Sigmoid colon (tissue), 7 donors: Measurements from ENCODE around the gene CRYBB1. TPM values are rescaled to one million over a fixed set of nuclear protein-coding genes. Genes with fewer than 3 reads are reported as not detected.

Source experiments
- DNase-seq: peaks from one replicate; pipeline ENCODE4 v3.0.0-alpha.2; 2019
- H3K27ac ChIP-seq, 4 donors: fragments of 200-600 bp; sonication (generic); one replicate each; pipeline ENCODE4 v1.5.1; 2016 to 2019; ENCODE audit warnings: mild to moderate bottlenecking in 1 of 4
- H3K27me3 ChIP-seq, 3 donors: fragments of 200-600 bp; sonication (generic); one replicate each; pipeline ENCODE4 v1.5.1; 2019; ENCODE audit warnings: mild to moderate bottlenecking in 1 of 3
- H3K36me3 ChIP-seq, 4 donors: fragments of 200-600 bp; sonication (generic); one replicate each; pipeline ENCODE4 v1.5.1; 2016 to 2019
- H3K4me1 ChIP-seq, 4 donors: fragments of 200-600 bp; sonication (generic); one replicate each; pipeline ENCODE4 v1.5.1; 2017 to 2019
- H3K4me3 ChIP-seq, 4 donors: fragments of 200-600 bp; sonication (generic); one replicate each; pipeline ENCODE4 v1.5.1; 2017 to 2019; ENCODE audit warnings: mild to moderate bottlenecking in 2 of 4, moderate library complexity in 1 of 4
- H3K9me3 ChIP-seq, 4 donors: fragments of 200-600 bp in 3 of 4; sonication (generic) in 3 of 4; one replicate each; pipeline versions ENCODE4 v1.5.1 to v1.6.1; 2013 to 2019
- CTCF ChIP-seq, 4 experiments: fragments of 450-650 bp in 3 of 4; fragments of 200-600 bp in 1 of 4; IDR thresholded peaks; one replicate each; pipeline ENCODE4 v1.5.1; 2016 to 2019; ENCODE audit warnings: antibody characterized with exemption in 4 of 4, mild to moderate bottlenecking in 3 of 4, moderate library complexity in 2 of 4
- EP300 ChIP-seq, 4 donors: sonication (generic); formaldehyde crosslinking; IDR thresholded peaks; one replicate each; pipeline ENCODE4 v1.6.1; 2017; ENCODE audit warnings: antibody characterized with exemption in 4 of 4
- POLR2A ChIP-seq, 2 donors: fragments of 450-650 bp; IDR thresholded peaks; one replicate each; pipeline ENCODE4 v1.6.1; 2016; ENCODE audit warnings: antibody characterized with exemption in 2 of 2, mild to moderate bottlenecking in 2 of 2, moderate library complexity in 2 of 2
- POLR2AphosphoS5 ChIP-seq, 4 donors: sonication (generic); formaldehyde crosslinking; IDR thresholded peaks; one replicate each; pipeline ENCODE4 v1.6.1; 2017; ENCODE audit warnings: antibody characterized with exemption in 4 of 4
- WGBS, 2 donors: extraction: QIAGEN DNeasy Blood & Tissue Kit; methylation state at CpG; one replicate each; pipeline ENCODE4 v1.1.7; 2013; 5-methylcytosine and 5-hydroxymethylcytosine counted together
- intact Hi-C: fragments of 100-400 bp; cut with DNase I; formaldehyde crosslinking; loops from one replicate; pipeline ENCODE4 v1.15.1; 2023
- polyA plus RNA-seq, 3 donors: library from polyadenylated mRNA; stranded (reverse); fragments of 200-250 nt; gene quantifications; one replicate each; pipeline ENCODE4 v1.2.3, GENCODE V29; 2013
- total RNA-seq, 4 donors: library from RNA; depleted of rRNA; stranded (reverse); fragments of >200 nt; gene quantifications; one replicate each; pipeline ENCODE4 v1.1.0, GENCODE V29; 2016
- donor health status: healthy with polysubstance abuse.
- donor health status: Bipolar disorder and iron deficiency.
- donor health status: healthy.

The CRYBB1 gene
- total and polyA plus RNA-seq, 7 donors: 0.47 to 3.0 (median 1.3) TPM; not detected in 3

- no peak for DNase-seq
- H3K4me1 ChIP-seq: peaks cover 0 to 8% (median 2%) of the 10 kb centered on the region in 4 donors
- intact Hi-C loops: no loop called here
- no peak overlapping the region for H3K27ac ChIP-seq
- peaks cover 0 to 50% (median 11%) of the 10 kb centered on the region in 3 donors for H3K27me3 ChIP-seq
- H3K36me3 ChIP-seq: no peaks in the 10 kb centered on the region
- H3K4me3 ChIP-seq: no peak overlapping the region
- no peak for TF ChIP-seq EP300 (IDR thresholded peaks at IDR 0.05)
- TF ChIP-seq CTCF (IDR thresholded peaks at IDR 0.05): no peak
- TF ChIP-seq POLR2AphosphoS5 (IDR thresholded peaks at IDR 0.05): no peak
- TF ChIP-seq POLR2A (IDR thresholded peaks at IDR 0.05): no peak
- no peaks in the 10 kb centered on the region for H3K9me3 ChIP-seq
- 18 to 19% methylated on average over 17 of the region's 17 CpGs for WGBS, 2 donors
Measured at GRCh38 chr22:26648011-26648497, 30.2 kb upstream of the CRYBB1 start.

- 55 to 66% methylated on average over 5 of the region's 5 CpGs for WGBS, 2 donors
- intact Hi-C loops: no loop called here
- H3K36me3 ChIP-seq: no peaks in the 10 kb centered on the region
- peaks cover 0 to 54% (median 11%) of the 10 kb centered on the region in 3 donors for H3K27me3 ChIP-seq
- H3K4me3 ChIP-seq: no peak overlapping the region
- no peak for DNase-seq
- H3K27ac ChIP-seq: no peak overlapping the region
- TF ChIP-seq CTCF (IDR thresholded peaks at IDR 0.05): no peak
- H3K9me3 ChIP-seq: no peaks in the 10 kb centered on the region
- peaks cover 0 to 8% (median 2%) of the 10 kb centered on the region in 4 donors for H3K4me1 ChIP-seq
Measured at GRCh38 chr22:26646158-26646557, 28.3 kb upstream of the CRYBB1 start.

GRCh38 chr22:26643418-26644100, 25.7 kb upstream of the CRYBB1 start:
- Histone ChIP-seq H3K27ac (no peak overlapping the region), H3K36me3 (no peaks in the 10 kb centered on the region), H3K4me1 (peaks cover 0 to 8% (median 2%) of the 10 kb centered on the region in 4 donors), H3K27me3 (peaks cover 0 to 65% (median 18%) of the 10 kb centered on the region in 3 donors), H3K9me3 (no peaks in the 10 kb centered on the region), H3K4me3 (no peak overlapping the region)
- 89 to 91% methylated on average over 15 of the region's 15 CpGs for WGBS, 2 donors
- no peak for DNase-seq
- intact Hi-C loops: no loop called here
- TF ChIP-seq POLR2AphosphoS5 (IDR thresholded peaks at IDR 0.05) (no peak), EP300 (IDR thresholded peaks at IDR 0.05) (no peak), POLR2A (IDR thresholded peaks at IDR 0.05) (no peak), CTCF (IDR thresholded peaks at IDR 0.05) (no peak)

- intact Hi-C loops: no loop called here
- peaks cover 0 to 58% (median 18%) of the 10 kb centered on the region in 3 donors for H3K27me3 ChIP-seq
- TF ChIP-seq POLR2AphosphoS5 (IDR thresholded peaks at IDR 0.05) (no peak), EP300 (IDR thresholded peaks at IDR 0.05) (no peak), POLR2A (IDR thresholded peaks at IDR 0.05) (no peak), CTCF (IDR thresholded peaks at IDR 0.05) (no peak)
- no peak overlapping the region for H3K4me3 ChIP-seq
- H3K9me3 ChIP-seq: no peaks in the 10 kb centered on the region
- H3K27ac ChIP-seq: no peak overlapping the region
- peaks cover 0 to 8% (median 2%) of the 10 kb centered on the region in 4 donors for H3K4me1 ChIP-seq
- H3K36me3 ChIP-seq: no peaks in the 10 kb centered on the region
- 36 to 62% methylated on average over 8 of the region's 8 CpGs for WGBS, 2 donors
- no peak for DNase-seq
Measured at GRCh38 chr22:26642465-26643417, 24.9 kb upstream of the CRYBB1 start.
